ENCODE data around the gene FAM78A.
"Not testable (repeated sequence)": the region's sequence is repeated elsewhere in the genome, so short reads cannot be mapped to it uniquely, and the experiment has no call there.

Gene FAM78A

GRCh38 chr9:131222460-131222859 lies 53.9 kb downstream of the FAM78A start:
- Histone ChIP-seq H3K4me3 (ENCODE audit: low read depth, low read length) (no peak overlapping the region), H3K4me1 (ENCODE audit: control insufficient read depth, insufficient read depth, low read length) (peaks cover 7% of the 10 kb centered on the region), H3K9me3 (ENCODE audit: control insufficient read depth, insufficient read depth, low read length) (no peaks in the 10 kb centered on the region), H3K27me3 (ENCODE audit: control insufficient read depth, insufficient read depth, low read length) (no peaks in the 10 kb centered on the region), H3K36me3 (ENCODE audit: control insufficient read depth, insufficient read depth, low read length) (no peaks in the 10 kb centered on the region), H3K9ac (ENCODE audit: low read depth, low read length) (no peak overlapping the region)

- no peak overlapping the region for H3K4me3 ChIP-seq (ENCODE audit: low read depth, low read length)
- H3K9me3 ChIP-seq (ENCODE audit: control insufficient read depth, insufficient read depth, low read length), result no peaks in the 10 kb centered on the region
- no peaks in the 10 kb centered on the region for H3K36me3 ChIP-seq (ENCODE audit: control insufficient read depth, insufficient read depth, low read length)
- no peaks in the 10 kb centered on the region for H3K4me1 ChIP-seq (ENCODE audit: control insufficient read depth, insufficient read depth, low read length)
- H3K27me3 ChIP-seq (ENCODE audit: control insufficient read depth, insufficient read depth, low read length), result no peaks in the 10 kb centered on the region
- no peak overlapping the region for H3K9ac ChIP-seq (ENCODE audit: low read depth, low read length)
These were observed 55.8 kb downstream of the FAM78A start for GRCh38 chr9:131220485-131220884.

- no peak overlapping the region for H3K4me3 ChIP-seq (ENCODE audit: low read depth, low read length)
- H3K4me1 ChIP-seq (ENCODE audit: control insufficient read depth, insufficient read depth, low read length), result no peaks in the 10 kb centered on the region
- H3K27me3 ChIP-seq (ENCODE audit: control insufficient read depth, insufficient read depth, low read length), result no peaks in the 10 kb centered on the region
- H3K9me3 ChIP-seq (ENCODE audit: control insufficient read depth, insufficient read depth, low read length), result no peaks in the 10 kb centered on the region
- no peak overlapping the region for H3K9ac ChIP-seq (ENCODE audit: low read depth, low read length)
- no peaks in the 10 kb centered on the region for H3K36me3 ChIP-seq (ENCODE audit: control insufficient read depth, insufficient read depth, low read length)
These were observed 57.9 kb downstream of the FAM78A start for GRCh38 chr9:131218370-131218769.

GRCh38 chr9:131217331-131218031 lies 58.8 kb downstream of the FAM78A start:
- H3K36me3 ChIP-seq (ENCODE audit: control insufficient read depth, insufficient read depth, low read length), result no peaks in the 10 kb centered on the region
- H3K4me1 ChIP-seq (ENCODE audit: control insufficient read depth, insufficient read depth, low read length), result no peaks in the 10 kb centered on the region
- no peaks in the 10 kb centered on the region for H3K27me3 ChIP-seq (ENCODE audit: control insufficient read depth, insufficient read depth, low read length)
- no peak overlapping the region for H3K9ac ChIP-seq (ENCODE audit: low read depth, low read length)
- no peaks in the 10 kb centered on the region for H3K9me3 ChIP-seq (ENCODE audit: control insufficient read depth, insufficient read depth, low read length)
- no peak overlapping the region for H3K4me3 ChIP-seq (ENCODE audit: low read depth, low read length)

GRCh38 chr9:131216806-131217205 lies 59.5 kb downstream of the FAM78A start:
- no peaks in the 10 kb centered on the region for H3K36me3 ChIP-seq (ENCODE audit: control insufficient read depth, insufficient read depth, low read length)
- no peaks in the 10 kb centered on the region for H3K4me1 ChIP-seq (ENCODE audit: control insufficient read depth, insufficient read depth, low read length)

GRCh38 chr9:131214876-131215275 lies 61.4 kb downstream of the FAM78A start:
- Histone ChIP-seq H3K36me3 (ENCODE audit: control insufficient read depth, insufficient read depth, low read length) (no peaks in the 10 kb centered on the region), H3K27me3 (ENCODE audit: control insufficient read depth, insufficient read depth, low read length) (no peaks in the 10 kb centered on the region), H3K4me1 (ENCODE audit: control insufficient read depth, insufficient read depth, low read length) (no peaks in the 10 kb centered on the region), H3K4me3 (ENCODE audit: low read depth, low read length) (no peak overlapping the region), H3K9me3 (ENCODE audit: control insufficient read depth, insufficient read depth, low read length) (no peaks in the 10 kb centered on the region), H3K9ac (ENCODE audit: low read depth, low read length) (no peak overlapping the region)

More at GRCh38 chr9:131216806-131217205, 59.5 kb downstream of the FAM78A start:
- no peaks in the 10 kb centered on the region for H3K27me3 ChIP-seq (ENCODE audit: control insufficient read depth, insufficient read depth, low read length)
- no peak overlapping the region for H3K9ac ChIP-seq (ENCODE audit: low read depth, low read length)
- no peaks in the 10 kb centered on the region for H3K9me3 ChIP-seq (ENCODE audit: control insufficient read depth, insufficient read depth, low read length)
- H3K4me3 ChIP-seq (ENCODE audit: low read depth, low read length), result no peak overlapping the region

GRCh38 chr9:131214286-131214856 lies 61.9 kb downstream of the FAM78A start:
- H3K9ac ChIP-seq (ENCODE audit: low read depth, low read length), result no peak overlapping the region
- no peaks in the 10 kb centered on the region for H3K9me3 ChIP-seq (ENCODE audit: control insufficient read depth, insufficient read depth, low read length)
- H3K36me3 ChIP-seq (ENCODE audit: control insufficient read depth, insufficient read depth, low read length), result no peaks in the 10 kb centered on the region
- no peaks in the 10 kb centered on the region for H3K4me1 ChIP-seq (ENCODE audit: control insufficient read depth, insufficient read depth, low read length)
- H3K4me3 ChIP-seq (ENCODE audit: low read depth, low read length), result no peak overlapping the region
- no peaks in the 10 kb centered on the region for H3K27me3 ChIP-seq (ENCODE audit: control insufficient read depth, insufficient read depth, low read length)

GRCh38 chr9:131211920-131212319 lies 64.4 kb downstream of the FAM78A start:
- H3K27me3 ChIP-seq (ENCODE audit: control insufficient read depth, insufficient read depth, low read length); H3K4me1 ChIP-seq (ENCODE audit: control insufficient read depth, insufficient read depth, low read length); H3K9me3 ChIP-seq (ENCODE audit: control insufficient read depth, insufficient read depth, low read length); H3K36me3 ChIP-seq (ENCODE audit: control insufficient read depth, insufficient read depth, low read length); H3K9ac ChIP-seq (ENCODE audit: low read depth, low read length); H3K4me3 ChIP-seq (ENCODE audit: low read depth, low read length): not testable (repeated sequence)

All from iPS-15b (cell line).